NOMO-1 (cell line): ENCODE measurements around the gene PCDH8.
"Not testable (repeated sequence)": the region's sequence is repeated elsewhere in the genome, so short reads cannot be mapped to it uniquely, and the experiment has no call there.

Source experiments
- DNase-seq, 2 experiments: peaks; one replicate each; lab custom pipeline; 2025; ENCODE audit not compliant: unreplicated experiment in 2 of 2; lab: John Stamatoyannopoulos, UW

The PCDH8 gene

DNA sequence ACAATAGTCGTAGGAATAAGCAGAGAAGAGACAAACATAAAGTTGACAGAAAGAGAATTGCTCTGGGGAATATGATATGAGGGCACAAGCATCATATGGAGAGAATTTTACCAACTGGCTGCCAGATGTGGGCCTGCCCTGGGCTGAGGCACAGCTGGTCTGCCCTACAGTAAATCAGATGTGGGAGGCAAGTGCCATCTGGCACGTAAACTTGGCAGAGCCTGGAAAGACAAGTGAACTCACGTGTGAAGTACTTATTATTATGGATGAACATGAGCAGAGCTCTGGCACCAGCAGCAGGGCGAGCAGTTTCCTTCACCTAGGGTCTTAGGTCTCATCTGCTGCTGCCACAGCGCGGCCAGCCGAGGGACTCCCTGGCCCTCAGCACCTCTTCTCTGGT is 20.6 kb downstream of the PCDH8 start:
- no peak for DNase-seq

DNA sequence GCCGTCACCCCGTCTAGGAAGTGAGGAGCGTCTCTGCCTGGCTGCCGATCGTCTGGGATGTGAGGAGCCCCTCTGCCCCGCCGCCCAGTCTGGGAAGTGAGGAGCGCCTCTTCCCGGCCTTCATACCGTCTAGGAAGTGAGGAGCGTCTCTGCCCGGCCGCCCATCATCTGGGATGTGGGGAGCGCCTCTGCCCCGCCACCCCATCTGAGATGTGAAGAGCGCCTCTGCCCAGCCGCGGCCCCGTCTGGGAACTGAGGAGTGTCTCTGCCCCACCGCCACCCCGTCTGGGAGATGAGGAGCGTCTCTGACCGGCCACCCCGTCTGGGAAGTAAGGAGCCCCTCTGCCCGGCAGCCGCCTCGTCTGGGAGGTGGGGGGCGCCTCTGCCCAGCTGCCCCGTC is 30.6 kb downstream of the PCDH8 start:
- DNase-seq, result not testable (repeated sequence)

DNA sequence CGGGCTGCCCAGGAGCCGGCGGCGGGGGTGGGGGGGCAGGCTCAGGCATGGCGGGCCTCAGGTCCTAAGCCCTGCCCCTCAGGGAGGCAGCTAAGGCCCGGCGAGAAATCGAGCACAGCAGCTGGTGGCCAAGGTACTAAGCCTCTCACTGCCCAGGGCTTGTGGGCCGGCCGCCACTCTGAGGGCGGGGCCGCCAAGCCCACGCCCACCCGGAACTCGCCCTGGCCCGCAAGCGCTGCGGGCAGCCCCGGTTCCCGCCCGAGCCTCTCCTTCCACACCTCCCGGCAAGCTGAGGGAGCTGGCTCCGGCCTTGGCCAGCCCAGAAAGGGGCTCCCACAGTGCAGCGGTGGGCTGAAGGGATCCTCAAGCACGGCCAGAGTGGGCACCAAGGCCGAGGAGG is 33.1 kb downstream of the PCDH8 start:
- no peak for DNase-seq

DNA sequence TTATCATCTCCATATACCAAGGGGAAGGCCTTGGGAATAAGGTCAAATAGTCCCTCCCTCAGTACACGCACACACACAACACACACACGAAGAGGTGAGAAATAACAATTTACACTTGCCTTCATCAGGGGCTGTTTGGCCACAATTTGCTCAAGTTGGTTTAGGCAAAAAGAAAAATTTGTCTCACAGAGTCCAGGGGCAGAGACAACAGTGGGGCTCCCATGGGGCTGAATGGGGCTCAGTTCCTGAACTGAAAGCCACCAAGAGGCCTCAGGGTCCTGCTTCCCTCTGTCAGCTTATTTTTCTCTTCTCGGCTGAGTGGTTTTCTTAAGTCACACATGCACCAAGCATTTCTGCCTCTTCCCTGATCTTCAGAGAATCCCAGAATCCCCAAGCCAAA is 35.5 kb downstream of the PCDH8 start:
- no peak for DNase-seq

DNA sequence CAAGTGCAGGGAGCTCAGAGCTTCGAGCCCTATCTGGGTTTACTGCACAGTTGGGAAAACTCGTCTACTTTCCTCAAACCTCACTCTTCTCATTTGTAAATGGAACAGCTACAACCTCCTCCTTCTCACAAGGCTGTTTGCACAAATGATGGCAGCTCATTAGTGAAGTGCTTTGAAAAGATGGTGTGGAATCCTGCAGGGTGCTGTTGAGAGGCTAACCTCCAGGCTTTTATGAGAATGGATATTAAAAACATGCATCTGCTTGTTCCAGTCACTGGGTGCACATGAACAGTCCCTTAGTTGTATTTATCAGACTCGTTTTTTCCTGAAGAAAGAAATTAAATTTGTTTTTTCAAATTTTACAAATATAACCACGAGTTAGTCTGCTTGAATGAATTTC is 36.6 kb downstream of the PCDH8 start:
- DNase-seq, result no peak

DNA sequence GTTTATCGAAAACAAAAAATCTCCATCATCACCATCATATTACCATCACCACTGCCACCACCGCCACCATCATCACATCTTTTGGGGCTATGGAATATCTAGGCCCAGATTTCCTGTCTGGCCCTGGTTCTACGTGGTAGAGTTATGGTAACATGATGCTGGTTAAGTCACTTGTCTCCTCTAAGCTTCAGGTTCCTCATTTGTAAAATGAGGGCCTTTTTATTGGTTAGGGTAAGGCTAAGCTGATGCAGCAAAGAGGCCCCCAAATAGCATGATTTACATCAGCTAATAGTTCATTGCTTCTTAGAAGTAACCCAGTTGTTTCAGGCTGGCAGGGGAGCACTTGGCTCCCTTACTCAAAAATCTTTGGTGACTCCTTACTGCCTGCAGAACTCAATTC is 37.9 kb downstream of the PCDH8 start:
- no peak for DNase-seq

DNA sequence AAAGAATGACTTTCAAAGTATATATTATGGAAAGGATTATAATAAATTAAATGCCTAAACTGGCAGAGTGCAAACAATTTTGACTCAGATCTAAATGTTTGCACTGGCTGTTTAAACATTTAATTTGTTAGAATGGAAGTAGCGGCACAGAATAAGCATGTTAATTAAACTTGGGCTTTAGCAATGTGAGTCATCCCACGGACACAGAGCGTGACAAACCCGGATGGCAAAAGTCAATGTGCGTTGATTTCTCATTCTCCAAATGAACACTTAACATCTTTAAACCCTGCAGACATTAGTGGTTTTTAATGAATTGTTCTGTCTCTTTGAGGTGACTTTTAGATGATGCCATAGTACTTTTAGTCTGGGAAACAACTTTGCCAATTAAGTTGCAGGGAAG is 38.4 kb downstream of the PCDH8 start:
- no peak for DNase-seq

DNA sequence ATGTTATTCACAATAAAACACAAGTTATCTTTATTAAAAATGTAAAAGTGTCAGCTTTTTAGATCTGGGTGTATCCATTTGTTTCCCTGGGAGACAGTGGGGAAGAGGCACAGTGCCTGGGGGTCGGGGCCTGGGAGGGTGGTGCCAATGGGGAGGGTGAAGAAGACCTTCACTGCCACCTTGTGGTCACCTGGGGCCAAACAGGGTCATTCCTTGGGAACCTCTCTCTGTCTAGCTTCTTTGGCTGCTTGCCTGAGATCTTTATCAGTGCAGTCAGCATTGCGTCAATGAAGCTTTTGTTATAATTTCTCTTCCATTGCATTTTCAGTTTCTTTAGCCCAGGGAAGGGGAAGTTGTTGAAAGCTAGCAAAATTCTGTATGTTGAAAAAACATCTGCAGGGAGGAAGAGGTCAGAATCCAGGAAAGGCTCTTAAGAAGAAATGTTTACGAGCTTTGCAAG is 39.1 kb downstream of the PCDH8 start:
- peak; percentile 75 to 93 for DNase-seq

DNA sequence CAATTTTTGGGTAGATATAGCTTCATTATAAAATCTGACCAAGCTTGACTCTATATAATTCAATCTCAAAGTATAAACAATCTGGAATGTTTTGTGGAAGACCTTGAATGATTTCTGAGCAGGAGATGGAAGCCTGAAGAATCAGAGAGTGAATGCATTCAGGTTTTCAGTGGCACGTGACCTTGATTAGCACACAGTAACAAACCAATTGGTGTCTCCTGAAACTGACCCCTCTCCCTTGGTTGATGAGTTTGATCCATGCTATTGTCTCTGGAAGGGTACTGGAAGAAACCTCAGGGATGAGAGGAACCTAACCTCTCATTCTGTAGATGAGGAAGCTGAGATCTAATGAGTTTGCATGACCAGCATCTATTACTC is 39.6 kb downstream of the PCDH8 start:
- DNase-seq, result no peak

DNA sequence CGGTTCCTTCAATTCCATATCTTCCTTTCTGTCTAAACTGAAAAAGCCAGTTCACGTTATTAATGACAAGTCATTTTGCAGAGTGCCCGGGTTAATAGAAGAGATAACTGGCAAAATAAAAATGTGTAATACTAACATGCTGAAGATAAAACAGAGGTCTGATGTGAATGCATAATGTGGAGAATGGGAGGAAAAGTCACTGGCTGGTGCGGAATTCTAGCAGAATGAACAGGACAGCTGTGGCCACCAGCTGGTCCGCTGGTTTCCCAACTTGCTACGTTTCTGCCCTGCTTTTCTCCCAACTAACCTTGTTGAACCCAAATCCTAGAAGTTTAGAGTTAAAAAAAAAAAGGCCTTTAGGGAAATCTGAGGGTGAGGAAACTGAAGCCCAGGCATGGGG is 42.4 kb downstream of the PCDH8 start:
- no peak for DNase-seq

DNA sequence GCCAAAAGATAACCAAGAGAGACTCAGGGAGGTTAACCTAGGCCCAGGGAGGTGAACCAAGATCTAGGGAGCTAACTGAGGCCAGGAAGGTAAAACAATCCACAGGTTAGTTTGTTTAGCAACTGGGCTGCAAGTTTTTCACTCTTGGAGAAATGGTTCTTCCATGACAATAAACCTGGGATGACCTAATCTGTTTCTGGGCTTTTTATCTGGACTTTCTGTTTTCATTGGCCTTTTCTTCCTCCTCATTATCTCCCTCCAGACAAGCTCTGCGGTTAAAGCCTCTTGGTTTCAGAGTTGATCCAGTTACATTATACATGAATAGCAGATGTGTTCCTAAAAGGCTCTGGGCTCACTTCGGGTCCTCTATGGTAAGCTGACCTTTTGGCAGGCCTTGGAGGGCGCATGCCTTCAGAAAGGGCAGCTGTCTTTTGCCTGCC is 44.2 kb downstream of the PCDH8 start:
- DNase-seq, result no peak

DNA sequence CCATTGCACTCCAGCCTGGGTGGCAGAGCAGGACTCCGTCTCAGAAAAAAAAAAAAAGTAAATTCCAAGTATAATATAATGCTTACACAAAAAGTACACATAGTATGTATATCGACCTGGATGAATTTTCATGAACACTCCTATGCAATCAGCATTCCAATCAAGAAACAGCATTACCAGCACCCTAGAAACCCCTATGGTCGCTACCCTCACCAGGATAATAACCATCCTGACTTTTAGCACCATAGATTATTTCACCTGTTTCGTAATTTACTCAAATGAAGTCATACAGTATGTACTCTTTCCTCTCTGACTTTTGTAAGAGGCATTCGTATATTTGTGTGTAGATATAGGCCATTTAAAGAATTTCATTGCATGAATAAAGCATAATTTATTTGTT is 47.6 kb downstream of the PCDH8 start:
- DNase-seq, result no peak

DNA sequence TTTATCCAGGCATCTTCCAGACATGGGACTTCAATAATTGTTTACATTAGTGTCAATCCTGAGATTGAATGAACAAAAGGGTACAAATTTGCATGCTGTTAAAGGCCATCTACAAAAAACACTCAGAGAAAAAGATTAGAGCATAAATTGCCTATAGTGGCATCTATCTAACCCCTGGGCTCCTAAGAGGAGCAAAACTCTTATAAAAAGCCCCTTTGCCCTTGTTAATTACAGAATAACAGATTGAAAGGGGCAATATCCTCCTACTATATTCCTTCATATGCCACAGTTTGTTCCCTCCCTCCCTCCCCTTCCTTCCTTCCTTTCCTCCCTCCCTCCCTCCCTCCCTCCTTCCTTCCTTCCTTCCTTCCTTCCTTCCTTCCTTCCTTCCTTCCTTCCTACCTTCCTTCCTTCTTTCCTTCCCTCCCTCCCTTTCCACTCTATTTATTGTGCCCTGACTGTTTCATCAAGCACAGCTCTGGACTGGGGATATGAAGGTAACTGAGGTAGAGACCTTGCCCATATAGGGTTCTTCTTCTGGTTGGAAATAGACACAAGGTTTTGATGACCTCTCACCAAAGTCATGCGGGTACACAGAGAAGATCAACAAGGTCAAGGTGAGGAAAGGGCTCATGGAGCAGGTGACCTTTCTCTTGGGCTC is 49.5 kb downstream of the PCDH8 start:
- no peak for DNase-seq

DNA sequence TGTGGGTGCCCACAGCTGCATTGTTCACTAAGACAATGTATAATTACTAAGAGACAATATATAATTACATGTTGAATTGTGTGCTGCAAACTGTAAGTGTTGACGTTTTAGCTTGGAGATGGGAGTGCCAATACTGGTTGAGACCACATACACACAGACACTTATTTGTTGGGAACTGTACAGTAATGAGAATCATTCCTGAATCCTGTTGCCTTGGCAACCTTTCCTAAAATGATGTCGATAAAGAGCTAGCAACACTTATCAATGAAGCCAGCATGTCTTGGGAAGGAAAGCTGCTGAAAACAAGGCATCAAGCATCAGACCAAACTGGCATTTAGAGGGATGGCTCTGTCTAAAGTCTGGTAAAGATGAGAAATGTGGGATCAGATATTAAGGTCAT is 51.3 kb downstream of the PCDH8 start:
- DNase-seq, result no peak

DNA sequence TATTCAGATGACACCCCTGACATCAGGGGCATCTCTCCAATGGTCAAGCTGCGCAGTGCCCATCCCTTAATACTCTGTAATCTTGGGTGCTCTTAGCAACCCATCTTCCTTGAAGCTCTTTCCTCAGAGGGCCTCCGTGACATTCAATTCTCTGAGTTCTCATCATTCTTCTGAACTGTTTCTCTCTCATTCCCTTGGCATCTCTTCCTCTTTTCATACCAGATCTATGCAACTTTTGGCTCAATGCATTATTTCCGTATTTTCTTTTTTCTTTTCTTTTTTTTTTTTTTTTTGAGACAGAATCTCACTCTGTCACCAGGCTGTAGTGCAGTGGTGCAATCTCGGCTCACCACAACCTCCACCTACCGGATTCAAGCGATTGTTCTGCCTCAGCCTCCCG is 53.9 kb downstream of the PCDH8 start:
- DNase-seq, result no peak

DNA sequence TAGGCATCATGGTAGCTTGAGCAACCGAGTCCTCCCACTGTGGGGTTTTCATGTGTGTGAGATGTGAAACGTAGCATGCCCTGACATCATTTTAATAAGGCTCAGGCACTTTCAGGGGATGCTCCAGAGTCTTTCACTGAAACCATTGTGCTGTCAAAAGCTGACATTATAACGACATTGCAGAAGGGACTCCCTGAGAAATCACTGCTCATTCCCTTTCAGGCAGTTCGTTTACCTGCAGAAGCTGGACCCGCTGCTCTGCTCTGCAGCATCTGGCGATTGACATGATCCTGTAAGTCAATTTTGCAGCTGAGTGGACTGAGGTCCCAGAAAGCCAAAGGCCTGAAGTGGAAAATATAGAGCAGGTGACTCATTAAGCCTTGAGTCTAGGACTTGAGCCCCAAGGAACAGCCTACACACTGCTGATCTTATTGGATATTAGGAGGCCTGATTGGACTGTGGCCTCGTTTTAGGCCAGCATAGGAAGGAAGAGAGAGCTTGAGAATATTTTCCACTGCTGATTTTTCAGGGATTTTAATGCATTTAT is 54.9 kb downstream of the PCDH8 start:
- DNase-seq, result no peak
